HepG2 (cell line): ENCODE measurements around the gene KCNMA1.

ENCODE experiments used
- EZH2 ChIP-seq: conservative IDR thresholded peaks from 2 replicates; pipeline ENCODE4 v1.6.1; 2012; ENCODE audit warnings: mild to moderate bottlenecking, low read depth, low read length, moderate library complexity
- POLR2AphosphoS5 ChIP-seq: IDR thresholded peaks from 2 replicates; pipeline ENCODE4 v1.6.1; 2012; ENCODE audit warnings: low read depth, low read length
- ZNF274 ChIP-seq: sonication (generic); formaldehyde crosslinking; IDR thresholded peaks from 2 replicates; pipeline ENCODE4 v1.5.1; 2020; ENCODE audit warnings: mild to moderate bottlenecking, missing genetic modification reagents

DNA sequence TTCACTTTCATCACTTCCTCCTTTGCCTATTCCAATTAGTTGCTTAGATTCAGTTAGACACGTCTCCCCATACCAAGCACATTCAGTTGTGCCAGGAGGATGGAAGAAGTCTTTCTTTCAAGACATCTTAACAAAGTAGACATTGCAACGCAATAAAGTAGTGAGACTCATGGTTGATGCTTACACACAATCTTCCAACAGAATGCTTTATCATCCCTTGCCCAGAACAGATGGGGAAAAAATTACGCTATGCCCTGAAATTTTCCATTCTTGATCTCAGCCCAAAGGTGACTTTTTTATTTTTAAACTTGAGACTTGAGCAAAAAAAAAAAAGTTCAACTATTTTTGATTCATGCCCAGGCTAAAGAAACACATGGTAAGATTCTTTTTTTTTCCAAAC, 74.9 kb downstream of the KCNMA1 start:
- TF ChIP-seq POLR2AphosphoS5 (no peak), EZH2 (no peak), ZNF274 (CRISPR knock-in tag) (no peak)
